ENCODE measurements around the gene MAGEB3.

GRCh38 chrX:30246769-30247489, 16.5 kb downstream of the MAGEB3 start, which contains the start of gene MAGEB1:
- no peak for TF ChIP-seq POLR2A (IDR thresholded peaks at IDR 0.05; ENCODE audit: low read depth, low read length)
- TF ChIP-seq CTCF (IDR thresholded peaks at IDR 0.05; ENCODE audit: extremely low read depth in 1 of 2, insufficient read depth in 1 of 2, low read depth in 1 of 2, low read length in 2 of 2): no peak
- no peak for TF ChIP-seq JUN (IDR thresholded peaks at IDR 0.05; ENCODE audit: borderline replicate concordance, insufficient read depth, insufficient read length, low read depth)
- no peak for TF ChIP-seq POLR2AphosphoS5 (IDR thresholded peaks at IDR 0.05; ENCODE audit: insufficient read depth, low read depth, low read length)
